Pancreas (tissue), 10 donors: Measurements from ENCODE around the gene APOBR. TPM values are rescaled to one million over a fixed set of nuclear protein-coding genes. Genes with fewer than 3 reads are reported as not detected.

Source experiments
- ATAC-seq, 4 donors: fragments of 200-7000 bp; cut with Tn5 transposase; one replicate each; pipeline versions ENCODE4 v1.8.0 to v1.9.1; 2020; ENCODE audit warnings: mild to moderate bottlenecking in 4 of 4, moderate library complexity in 4 of 4
- DNase-seq, 6 donors: peaks; one replicate each; pipeline ENCODE4 v3.0.0-alpha.2; 2020
- FAIRE-seq: peaks from 2 replicates; lab custom pipeline; 2012; peaks lifted over from hg19 to GRCh38; lab: Jason Lieb, UNC
- H3K27ac ChIP-seq, 4 donors: fragments of 200-600 bp; sonication (generic); 1 replicate in 3 of 4; 2 replicates in 1 of 4; pipeline versions ENCODE4 v1.5.0 to v1.8.0; 2020
- H3K27me3 ChIP-seq, 4 donors: fragments of 200-600 bp; one replicate each; pipeline ENCODE4 v1.8.0; 2021
- H3K36me3 ChIP-seq, 3 donors: fragments of 200-600 bp; sonication (generic) in 1 of 3; one replicate each; pipeline versions ENCODE4 v1.5.0 to v1.8.0; 2020 to 2021
- H3K4me1 ChIP-seq, 3 donors: fragments of 200-600 bp; one replicate each; pipeline ENCODE4 v1.8.0; 2021
- H3K4me3 ChIP-seq, 4 donors: fragments of 200-600 bp; sonication (generic) in 2 of 4; one replicate each; pipeline versions ENCODE4 v1.5.0 to v1.8.0; 2020 to 2021
- H3K9me3 ChIP-seq, 4 donors: fragments of 200-600 bp; one replicate each; pipeline ENCODE4 v1.8.0; 2021
- CTCF ChIP-seq, 4 donors: fragments of 200-600 bp; sonication (generic) in 3 of 4; IDR thresholded peaks; one replicate each; pipeline versions ENCODE4 v1.5.0 to v1.8.0; 2021; ENCODE audit warnings: antibody characterized with exemption in 4 of 4
- WGBS, 2 donors: extraction: QIAGEN DNeasy Blood & Tissue Kit; methylation state at CpG; one replicate each; pipeline ENCODE4 v1.1.7; 2013; 5-methylcytosine and 5-hydroxymethylcytosine counted together
- intact Hi-C, 3 donors: fragments of 100-400 bp; cut with DNase I; formaldehyde crosslinking; loops; one replicate each; pipeline versions ENCODE4 v1.11.1 to v1.14.2; 2022
- polyA plus RNA-seq, 2 donors: library from polyadenylated mRNA; stranded (reverse); fragments of 200-250 nt; gene quantifications; one replicate each; pipeline ENCODE4 v1.2.3, GENCODE V29; 2013
- total RNA-seq, 6 donors: library from RNA; stranded (reverse); fragmentation: NEBNext Ultra II Directional in 4 of 6; extraction: Animal tissue kit (Norgen Biotek cat#: 25700) in 4 of 6; gene quantifications; one replicate each; pipeline versions ENCODE4 v1.2.1 to v1.2.4, GENCODE V29; 2021 to 2023
- donor health status: healthy with polysubstance abuse.
- donor health status: DM: no; HTN: no; CAD: no; lungs with moderate emphysema.
- donor health status: DM: no; HTN: no; CAD: no.
- donor health status: control.
- donor health status: control.
- donor health status: Bipolar disorder and iron deficiency.
- donor health status: DM: yes; HTN: yes; CAD: no.
- donor health status: DM: no; HTN: no; CAD: no.
- donor health status: DM: no; HTN: no; CAD: no.
- donor health status: DM: yes; HTN: yes; CAD: no.

Gene APOBR
- total and polyA plus RNA-seq, 8 donors: 0.16 to 3.0 (median 0.64) TPM

- DNase-seq: no peak
- no peaks in the 10 kb centered on the region for H3K27me3 ChIP-seq
- no peaks in the 10 kb centered on the region for H3K9me3 ChIP-seq
- WGBS, 2 donors: 78 to 86% methylated on average over 19 to 20 of the region's 20 CpGs
- H3K4me1 ChIP-seq: peaks cover 0 to 6% (median 0%) of the 10 kb centered on the region in 3 donors
- no peak overlapping the region for H3K4me3 ChIP-seq
- ATAC-seq: no peak
- FAIRE-seq: no peak
- intact Hi-C loops: no loop called here
- H3K27ac ChIP-seq: no peak overlapping the region
- no peak for TF ChIP-seq CTCF (IDR thresholded peaks at IDR 0.05)
- H3K36me3 ChIP-seq: no peaks in the 10 kb centered on the region
Measured at GRCh38 chr16:28495795-28496749, 1.6 kb downstream of the APOBR start.

GRCh38 chr16:28496844-28497243, 2.4 kb downstream of the APOBR start:
- no peak overlapping the region for H3K27ac ChIP-seq
- intact Hi-C loops: no loop called here
- H3K4me3 ChIP-seq: no peak overlapping the region
- ATAC-seq (no peak), FAIRE-seq (no peak), DNase-seq (no peak)
- no peaks in the 10 kb centered on the region for H3K9me3 ChIP-seq
- WGBS, 2 donors: 80 to 86% methylated on average over 19 of the region's 19 CpGs
- TF ChIP-seq CTCF (IDR thresholded peaks at IDR 0.05): no peak
- peaks cover 0 to 6% (median 0%) of the 10 kb centered on the region in 3 donors for H3K4me1 ChIP-seq
- no peaks in the 10 kb centered on the region for H3K27me3 ChIP-seq
- no peaks in the 10 kb centered on the region for H3K36me3 ChIP-seq

GRCh38 chr16:28497386-28497785, 2.9 kb downstream of the APOBR start:
- intact Hi-C loops: no loop called here
- Histone ChIP-seq H3K4me3 (no peak overlapping the region), H3K27me3 (no peaks in the 10 kb centered on the region), H3K9me3 (no peaks in the 10 kb centered on the region), H3K36me3 (no peaks in the 10 kb centered on the region), H3K4me1 (peaks cover 0 to 5% (median 0%) of the 10 kb centered on the region in 3 donors), H3K27ac (no peak overlapping the region)
- FAIRE-seq (no peak), DNase-seq (no peak), ATAC-seq (no peak)
- 74 to 78% methylated on average over 9 of the region's 9 CpGs for WGBS, 2 donors
- no peak for TF ChIP-seq CTCF (IDR thresholded peaks at IDR 0.05)

GRCh38 chr16:28497861-28498599, 3.6 kb downstream of the APOBR start:
- FAIRE-seq: no peak
- intact Hi-C loops: no loop called here
- DNase-seq: peak in 1 of 6 donors; percentile 68
- ATAC-seq: no peak
- Histone ChIP-seq H3K36me3 (no peaks in the 10 kb centered on the region), H3K9me3 (no peaks in the 10 kb centered on the region), H3K4me1 (no peaks in the 10 kb centered on the region), H3K27ac (no peak overlapping the region), H3K4me3 (no peak overlapping the region), H3K27me3 (no peaks in the 10 kb centered on the region)
- 83 to 88% methylated on average over 28 to 33 of the region's 33 CpGs for WGBS, 2 donors
- TF ChIP-seq CTCF (IDR thresholded peaks at IDR 0.05): no peak
